Dermis blood vessel endothelial cell (primary cell): ENCODE data around the gene GDPD5. TPM values are rescaled to one million over a fixed set of nuclear protein-coding genes. Genes with fewer than 3 reads are reported as not detected.
A peak's percentile ranks its signal among the peaks of the same experiment; 100 is the strongest.

Source experiments
- DNase-seq: peaks from one replicate; pipeline ENCODE4 v3.0.0; 2010
- total RNA-seq: library from RNA; depleted of rRNA; stranded (reverse); fragments of >200 nt; gene quantifications from 2 replicates; pipeline ENCODE4 v1.2.3, GENCODE V29; 2014

GDPD5 gene
- total RNA-seq, 1 donor from 2014 or later = 37.4 TPM

DNA sequence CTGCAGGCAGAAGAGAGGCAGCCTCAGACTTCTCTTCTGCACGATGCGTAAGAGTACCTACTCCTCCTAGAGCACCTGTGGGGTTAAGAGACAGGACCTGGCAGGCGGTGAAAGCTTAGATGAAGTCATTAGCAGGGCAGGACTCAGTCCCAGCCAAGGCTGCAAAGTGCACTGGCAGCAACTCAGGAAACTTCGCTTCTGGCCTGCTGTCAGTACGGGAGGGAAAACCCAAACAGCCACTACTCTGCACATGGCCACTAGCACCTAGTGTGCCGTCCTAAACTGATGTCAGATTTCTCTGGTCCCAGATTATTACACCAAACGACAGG is 84.0 kb downstream of the GDPD5 start:
- no peak for DNase-seq

DNA sequence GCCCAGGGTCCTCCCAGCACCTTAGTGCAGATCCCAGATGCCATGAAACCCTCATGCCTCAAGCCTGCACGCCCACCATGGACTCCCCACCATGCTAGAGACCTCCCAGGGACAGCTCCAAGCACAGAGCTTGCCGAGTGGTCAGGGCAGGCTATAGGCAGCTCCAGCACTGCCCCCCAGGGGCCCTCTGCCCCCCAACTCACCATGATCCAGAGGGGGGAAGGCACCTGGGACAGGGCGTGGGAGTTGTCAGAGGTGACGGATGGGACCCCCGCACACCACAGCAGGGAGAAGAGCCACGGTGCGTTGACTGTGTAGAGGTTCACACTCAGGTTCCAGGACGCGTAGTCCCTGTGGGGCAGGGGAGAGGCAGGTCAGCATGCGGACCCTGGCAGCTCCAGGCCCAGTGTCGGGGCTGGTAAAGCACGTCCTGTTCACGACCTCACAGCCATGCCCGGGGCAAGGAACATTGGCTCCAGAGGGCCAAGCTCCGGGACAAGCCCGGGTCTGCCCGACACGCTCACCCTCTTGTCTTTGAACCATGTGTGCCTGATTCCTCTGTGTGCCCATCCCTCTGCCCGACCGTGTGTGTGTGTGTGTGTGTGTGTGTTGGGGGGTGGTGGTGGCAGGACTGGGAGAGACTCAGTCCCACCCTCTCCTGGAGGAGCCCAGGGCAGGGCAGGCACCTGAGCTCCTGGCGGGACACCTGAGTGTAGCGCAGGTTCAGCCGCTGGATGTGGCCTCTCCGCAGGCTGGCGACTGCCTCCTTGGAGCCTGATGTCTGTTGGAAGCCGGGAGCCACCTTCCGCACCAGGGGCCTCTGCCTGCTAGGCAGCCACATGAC is 84.6 kb downstream of the GDPD5 start:
- DNase-seq = no peak

DNA sequence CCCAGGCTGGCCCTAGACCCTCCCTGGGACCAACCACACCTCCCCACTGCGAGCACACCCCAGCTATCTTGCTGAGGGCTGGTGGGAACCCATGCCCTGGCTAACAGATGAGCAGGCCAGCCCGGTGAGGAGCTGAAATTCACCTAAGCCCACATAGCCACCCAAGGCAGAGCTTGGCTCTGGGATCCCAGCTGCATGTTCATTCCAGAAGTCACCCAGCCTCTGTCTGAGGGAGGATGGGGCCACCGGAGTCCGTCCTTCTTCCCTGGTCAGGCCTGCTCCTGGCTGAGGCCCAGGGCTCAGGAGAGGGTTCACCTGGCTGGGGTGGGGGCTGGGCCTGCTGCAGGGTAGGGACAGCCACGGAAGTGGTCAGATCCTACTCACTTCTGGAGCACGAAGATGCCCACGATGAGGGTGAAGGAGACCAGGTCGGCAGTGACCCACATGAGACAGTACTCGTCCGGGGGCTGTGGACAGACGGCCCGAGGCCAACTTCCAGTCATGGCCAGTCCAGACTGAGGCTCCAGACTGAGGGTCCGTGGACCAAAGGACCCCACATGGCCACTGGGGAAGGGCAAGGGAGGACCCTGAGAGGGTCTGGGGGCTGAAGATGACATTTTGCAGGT is 86.1 kb downstream of the GDPD5 start:
- no peak for DNase-seq

DNA sequence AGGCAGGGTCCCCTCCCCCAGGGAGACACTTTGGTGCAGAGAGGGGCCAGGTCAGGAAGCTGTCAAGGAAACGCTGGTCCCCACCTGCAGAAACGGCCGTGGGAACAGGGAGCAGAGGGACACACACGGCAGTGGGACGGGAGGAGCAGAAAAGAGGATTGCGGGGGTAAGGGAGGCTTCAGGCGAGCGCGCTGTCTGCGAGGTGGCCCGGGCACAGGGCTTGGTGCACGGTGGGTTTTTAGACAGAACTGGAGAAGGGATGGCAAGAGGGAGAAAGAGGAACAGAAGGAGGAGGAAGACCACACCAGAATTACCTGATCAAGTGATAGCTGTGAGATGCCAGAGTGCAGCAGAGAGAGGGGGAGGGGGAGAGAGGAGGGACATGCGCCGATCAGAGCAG is 86.7 kb downstream of the GDPD5 start:
- DNase-seq = no peak

DNA sequence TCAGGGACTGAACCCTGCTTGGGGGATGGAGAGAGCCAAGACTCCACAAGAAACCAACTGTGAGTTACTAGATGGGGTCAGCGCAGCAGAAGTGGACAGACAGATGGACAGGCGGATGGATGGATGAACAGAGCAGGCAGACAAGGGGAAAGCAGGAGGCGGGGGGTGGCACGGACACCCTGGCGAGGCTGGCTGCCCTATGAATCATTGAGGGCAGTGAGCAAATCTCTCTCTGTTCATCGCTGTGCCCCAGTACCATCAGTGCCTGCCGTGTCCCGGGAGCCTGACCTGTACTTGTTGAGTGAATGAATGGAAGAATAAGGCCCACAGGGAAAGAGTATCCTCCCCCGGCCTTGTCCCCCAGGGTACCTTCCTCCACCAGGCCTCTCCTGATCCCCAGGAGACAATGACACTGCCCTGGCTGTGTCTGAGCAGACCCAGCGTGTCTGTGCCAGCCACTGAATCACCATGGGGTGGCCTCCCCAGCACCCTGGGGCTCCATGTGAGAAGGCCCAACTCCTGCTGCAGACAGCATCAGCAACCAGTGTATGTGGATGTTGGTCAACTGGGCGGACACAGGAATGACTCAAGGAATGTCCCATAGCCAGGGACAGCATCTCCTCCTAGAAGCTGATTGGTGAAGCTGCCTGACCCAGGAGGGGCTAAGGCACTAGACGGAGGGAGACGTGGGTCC is 87.6 kb downstream of the GDPD5 start:
- no peak for DNase-seq

DNA sequence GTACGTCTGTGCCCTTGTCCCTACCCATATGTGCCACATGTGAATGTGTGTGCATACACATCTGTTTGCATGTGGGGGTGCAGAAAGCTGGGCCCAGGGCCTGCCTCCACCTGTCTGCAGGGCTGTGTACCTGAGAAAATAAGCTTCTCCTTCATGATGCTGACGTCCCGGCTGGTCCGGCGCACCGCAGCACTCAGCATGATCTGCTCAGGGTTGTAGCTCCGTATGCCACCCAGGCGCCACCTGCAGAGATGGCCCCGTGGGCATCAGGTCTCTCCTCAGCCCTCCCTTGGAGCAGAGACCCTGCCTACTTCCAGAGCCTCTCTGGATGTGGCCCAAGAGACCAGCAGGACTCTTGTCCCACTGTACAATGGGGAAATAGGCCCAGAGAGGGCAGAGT is 88.9 kb downstream of the GDPD5 start:
- DNase-seq = no peak

DNA sequence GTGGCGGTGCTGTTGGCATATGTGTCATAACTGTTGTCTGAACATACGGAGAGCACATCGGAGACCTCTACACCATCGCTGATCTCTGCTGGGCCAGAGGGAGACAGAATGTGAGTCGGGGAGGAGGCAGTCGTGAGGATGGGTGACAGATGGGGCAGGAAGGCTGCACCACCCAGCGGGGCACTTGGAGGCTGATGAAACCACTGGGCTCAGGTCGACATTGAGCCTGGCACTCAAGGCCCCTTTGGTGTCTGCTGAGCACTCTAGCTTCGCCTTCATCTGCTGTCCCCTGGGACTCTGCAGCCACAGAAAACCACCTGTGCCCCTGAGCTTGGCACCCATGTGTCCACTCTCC is 90.2 kb downstream of the GDPD5 start:
- DNase-seq = no peak

DNA sequence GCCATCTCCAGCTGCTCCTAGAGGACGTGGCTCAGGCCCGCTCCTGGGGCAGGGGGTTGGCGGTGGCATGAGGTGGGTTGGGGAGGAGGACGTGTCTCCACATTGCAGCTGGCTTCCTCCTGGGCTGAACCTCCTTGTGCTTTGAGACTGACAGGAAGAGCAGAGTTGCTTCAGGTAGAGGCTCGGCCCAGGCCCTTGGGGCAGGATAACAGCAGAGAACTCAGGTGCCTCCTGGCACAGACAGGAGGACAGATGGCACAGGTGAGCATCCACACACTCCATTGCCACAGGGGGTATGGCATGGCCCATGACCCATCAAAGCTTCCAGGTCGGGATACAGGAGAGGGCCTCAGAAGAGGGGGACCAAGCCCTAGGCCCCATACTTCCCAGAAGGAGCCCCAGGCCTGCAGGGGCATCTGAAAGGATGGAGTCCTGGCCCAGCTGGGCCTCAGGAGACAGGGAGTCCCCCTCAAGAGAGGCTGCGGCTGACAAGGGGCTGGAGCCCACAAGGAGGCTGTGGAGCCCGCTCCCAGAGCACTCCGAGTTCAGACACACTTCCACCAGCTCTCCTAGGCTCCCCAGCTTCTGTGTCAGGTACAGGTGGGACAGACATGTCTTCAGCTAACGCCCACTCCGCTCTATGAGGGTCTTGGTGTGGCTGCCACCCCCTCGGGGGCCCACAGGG is 90.7 kb downstream of the GDPD5 start:
- DNase-seq = no peak

DNA sequence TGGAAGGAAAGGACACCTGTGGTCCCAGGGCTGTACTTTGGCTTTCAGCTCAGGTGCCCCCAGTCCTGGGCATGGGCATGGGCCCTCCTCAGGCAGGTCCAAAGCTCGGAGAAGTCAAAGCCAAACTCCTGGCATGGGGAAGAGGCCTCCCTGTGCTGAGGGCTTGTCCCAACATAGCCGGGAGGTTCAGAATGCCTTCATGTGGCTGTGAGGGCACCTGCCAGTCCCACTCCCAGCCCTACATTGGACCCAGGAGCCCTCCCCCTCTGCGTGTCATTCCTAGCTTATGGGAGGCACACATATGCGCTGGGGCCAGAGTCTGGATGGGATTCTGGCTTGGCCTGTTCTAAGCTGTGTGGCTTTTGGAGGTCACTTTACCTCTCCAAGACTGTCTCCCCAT is 91.7 kb downstream of the GDPD5 start:
- no peak for DNase-seq

DNA sequence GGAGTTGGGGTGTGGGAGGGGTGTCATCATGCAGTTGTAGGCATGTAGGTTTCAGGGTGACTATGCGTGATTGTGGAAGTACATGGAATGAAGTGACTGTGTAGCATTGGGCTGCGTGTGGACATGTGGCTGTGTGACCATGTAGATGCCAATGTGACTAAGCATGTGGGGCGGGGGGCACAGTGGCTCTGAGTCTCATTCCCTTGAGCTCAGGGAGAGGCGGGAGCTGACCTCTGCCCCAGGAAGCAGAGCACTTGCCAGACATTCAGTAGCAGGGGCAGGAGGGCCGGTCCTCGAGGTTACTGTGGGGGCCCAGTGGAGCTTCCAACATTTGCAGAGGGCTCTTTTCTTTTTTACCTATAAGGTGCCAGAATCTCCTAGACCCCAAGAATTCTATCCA is 92.3 kb downstream of the GDPD5 start:
- no peak for DNase-seq

DNA sequence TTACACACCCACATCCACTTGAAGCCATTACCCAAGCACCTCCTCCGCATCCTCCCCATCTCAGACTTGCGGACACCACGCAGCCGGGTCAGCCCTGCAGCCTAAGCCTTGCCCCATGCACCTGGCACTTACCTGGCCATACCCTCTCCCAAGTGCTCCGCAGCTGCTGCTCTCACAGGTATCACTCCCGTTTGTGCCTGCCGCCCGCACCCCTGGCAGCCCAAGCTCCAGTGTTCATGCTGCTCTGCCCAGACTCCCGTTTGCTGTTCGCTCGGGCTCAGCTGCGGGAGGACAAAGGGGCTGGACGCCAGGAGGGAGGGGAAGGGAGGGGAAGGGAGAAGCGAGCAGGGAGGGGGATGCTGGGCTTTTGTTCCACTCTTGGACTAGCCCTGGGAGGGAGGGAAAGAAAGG is 92.8 kb downstream of the GDPD5 start, which contains the start of gene KLHL35:
Gene KLHL35, minus strand, starts transcription at position 293 of the 411 bp plus-strand sequence. CDS start 2,574 bp downstream, outside the sequence.
- no peak for DNase-seq

DNA sequence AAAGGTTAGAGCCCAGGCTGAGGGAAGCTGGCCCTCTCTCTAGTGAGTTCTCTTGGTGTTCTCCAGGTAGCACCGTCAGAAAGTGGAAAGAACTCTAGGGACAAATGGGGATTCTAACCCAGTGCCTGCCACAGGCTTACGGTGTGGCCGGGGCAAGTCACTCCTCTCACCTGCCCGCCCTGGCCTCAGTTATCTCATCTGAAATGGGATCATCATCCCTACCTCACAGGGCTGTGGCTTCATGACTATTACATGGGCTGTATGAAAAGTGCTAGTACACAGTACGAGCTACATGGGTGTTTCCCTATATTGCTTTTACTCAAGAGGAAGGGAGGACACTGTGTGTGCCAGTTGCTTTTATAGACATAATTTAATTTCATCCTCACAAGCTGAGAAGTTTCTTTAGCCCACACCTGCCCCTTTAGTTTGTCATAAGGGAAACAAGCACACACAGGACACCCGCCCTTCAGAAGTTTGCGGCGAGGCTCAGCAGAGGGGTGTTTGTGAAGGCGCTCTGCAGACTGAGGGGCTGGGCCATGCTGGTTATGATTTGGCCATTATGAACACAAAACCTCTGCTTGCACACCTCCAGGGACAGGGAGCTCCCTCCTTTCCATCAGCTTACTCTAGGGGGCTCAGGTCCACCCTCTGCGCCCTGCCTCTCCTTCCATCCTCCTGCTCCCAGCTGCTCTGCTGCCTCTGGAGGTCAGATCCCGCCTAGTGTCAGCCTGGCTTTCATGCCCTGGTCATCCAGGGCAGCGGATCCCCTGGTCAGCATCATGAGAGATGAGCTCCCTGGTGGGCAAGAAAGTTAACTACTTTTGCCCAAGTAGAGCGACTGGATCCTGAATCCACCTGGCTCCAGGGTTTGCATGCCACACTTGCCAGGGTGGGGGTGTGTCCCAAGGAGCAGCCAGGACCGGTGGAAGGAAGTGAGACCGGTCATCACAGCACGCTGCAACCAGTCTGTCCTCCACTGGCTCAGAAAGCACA is 93.9 kb downstream of the GDPD5 start:
- peak; percentile 21 for DNase-seq

DNA sequence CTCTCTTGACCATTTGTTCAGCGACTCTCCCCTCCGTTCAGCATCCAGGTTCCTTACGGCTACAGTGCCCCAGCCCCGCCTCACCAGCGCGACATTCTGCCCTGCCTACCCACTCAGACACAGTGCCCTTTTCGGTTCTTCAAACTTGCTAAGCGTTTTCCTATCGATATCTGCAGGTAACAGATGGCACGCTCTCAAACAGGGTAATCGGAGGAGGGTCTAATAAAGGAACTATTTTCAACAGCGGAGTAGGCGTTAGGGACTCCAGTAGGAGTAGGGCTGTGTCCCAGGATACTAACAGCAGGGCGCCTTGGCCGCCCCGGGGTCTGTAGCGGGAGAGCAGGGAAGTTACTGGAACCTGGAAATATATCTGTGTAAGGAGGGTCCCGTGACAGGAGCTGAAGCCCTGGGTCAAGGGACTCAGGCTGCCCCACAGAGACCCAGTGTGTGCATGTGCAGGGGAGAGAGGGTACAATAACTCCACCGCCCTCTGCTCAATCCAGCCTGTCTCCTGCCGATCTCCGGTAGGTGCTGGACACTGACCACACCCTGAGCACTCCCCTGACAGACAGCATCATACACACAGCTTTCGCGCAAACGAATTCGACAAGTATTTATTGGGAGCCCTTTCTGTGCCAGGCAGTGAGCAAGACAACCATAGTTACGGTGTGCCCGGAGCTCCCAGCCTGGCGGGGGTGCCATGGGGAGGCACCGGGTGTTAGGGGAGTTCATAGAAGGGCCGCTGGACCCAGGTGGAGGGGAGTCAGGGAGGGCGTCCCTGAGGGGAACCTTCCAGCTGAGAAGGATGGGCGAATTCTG is 94.8 kb downstream of the GDPD5 start:
- no peak for DNase-seq

DNA sequence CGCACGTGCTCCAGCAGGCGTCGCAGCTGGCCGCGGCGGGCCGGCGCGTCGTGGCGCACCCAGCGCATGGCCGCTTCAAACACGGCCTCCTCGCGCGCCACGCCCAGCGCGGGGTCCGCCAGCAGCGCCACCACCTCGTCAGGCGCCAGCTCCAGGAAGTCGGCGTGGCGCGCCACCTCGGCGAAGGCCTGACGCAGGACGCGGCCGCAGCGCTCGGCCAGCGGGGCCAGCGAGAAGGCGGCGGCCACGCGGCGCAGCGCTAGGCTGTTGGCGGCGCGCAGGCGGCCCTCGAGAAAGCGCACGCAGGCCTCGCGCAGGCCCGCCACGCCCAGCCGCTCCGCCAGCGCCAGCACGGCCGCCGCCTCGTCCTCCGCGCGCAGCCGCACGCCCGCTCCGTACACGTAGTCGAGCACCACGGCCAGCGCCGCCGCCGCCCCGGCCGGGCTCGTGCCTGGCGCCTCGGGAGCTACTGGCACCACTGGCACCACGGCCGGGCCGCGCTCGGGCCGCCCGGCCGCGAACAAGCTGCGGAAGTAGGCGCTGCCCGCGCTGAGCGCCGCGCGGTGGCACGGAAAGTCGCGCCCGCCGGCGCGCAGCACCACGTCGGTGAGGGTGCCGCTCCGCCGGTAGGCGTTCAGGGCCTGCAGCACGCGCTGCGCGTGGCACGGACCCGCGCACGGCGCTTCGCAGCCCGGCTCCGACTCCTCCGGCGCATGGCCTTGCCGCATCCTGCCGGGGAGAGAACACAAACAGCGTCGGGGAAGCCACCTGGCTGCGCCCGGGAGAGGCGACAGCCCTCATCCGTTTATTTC is 95.6 kb downstream of the GDPD5 start:
- DNase-seq = peak; percentile 76

DNA sequence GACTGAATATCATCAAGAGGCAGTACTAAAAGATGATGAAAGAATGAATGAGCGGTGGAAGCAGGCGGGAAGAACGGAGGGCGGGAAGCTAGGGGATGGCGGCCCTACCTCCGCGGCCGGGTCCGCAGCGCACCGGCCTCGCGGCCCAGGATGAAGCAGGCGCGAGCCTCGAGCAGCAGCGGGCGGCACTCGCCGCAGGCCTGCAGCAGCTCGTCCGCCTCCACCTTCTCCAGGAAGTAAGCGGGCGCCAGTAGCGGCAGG is 96.2 kb downstream of the GDPD5 start:
- no peak for DNase-seq

DNA sequence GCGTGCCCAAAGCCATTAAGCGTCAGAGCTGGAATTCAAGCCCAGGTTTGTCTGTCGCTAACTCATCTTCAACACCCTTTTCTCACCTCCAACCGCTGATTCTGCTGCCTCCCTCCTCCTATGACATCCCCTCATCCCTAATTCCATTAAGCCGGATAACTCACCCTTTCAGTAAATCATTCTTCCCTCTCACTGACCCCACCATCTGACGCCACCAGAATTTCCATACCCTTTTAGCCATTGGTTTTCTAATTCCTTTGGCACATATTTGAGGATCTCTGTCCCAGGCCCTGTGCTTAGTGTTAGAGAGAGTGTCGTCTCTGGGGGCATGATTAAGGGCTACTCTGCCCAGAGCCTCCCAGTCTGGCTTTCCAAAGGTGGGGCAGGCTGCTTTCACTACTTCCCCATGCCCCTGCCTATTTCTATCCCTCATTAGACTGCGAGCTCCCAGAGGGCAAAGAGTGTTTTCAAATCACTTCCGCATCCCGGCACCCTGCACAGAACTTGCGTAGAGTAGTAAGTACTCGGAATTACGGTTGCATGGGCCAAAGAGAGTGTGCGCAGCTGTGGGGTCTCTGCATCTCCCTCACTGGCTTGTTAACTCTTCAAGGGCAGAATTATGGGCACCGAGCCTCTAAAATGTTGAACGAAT is 96.6 kb downstream of the GDPD5 start:
- no peak for DNase-seq

DNA sequence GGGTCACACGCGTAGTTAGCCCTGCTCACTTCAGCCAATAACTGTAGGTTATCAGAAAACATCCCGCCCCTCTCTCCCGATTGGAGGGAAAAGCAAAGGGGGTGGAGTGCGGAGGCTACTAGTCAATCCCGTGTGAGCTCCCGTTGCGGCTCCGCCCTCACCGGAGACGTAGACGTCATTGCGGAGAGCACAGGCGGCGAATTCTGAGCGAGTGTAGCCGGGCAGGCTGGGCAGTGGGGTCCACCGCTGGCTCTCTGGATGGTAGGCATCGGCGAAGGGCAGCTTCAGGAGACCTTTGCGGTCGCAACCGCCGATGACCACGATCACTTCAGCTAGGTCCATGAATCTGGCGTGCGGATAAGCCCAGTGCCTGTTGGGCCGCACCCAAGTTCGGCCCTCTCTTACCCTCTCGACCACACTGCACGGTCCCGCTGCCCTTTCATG is 97.4 kb downstream of the GDPD5 start:
- peak; percentile 96 for DNase-seq

DNA sequence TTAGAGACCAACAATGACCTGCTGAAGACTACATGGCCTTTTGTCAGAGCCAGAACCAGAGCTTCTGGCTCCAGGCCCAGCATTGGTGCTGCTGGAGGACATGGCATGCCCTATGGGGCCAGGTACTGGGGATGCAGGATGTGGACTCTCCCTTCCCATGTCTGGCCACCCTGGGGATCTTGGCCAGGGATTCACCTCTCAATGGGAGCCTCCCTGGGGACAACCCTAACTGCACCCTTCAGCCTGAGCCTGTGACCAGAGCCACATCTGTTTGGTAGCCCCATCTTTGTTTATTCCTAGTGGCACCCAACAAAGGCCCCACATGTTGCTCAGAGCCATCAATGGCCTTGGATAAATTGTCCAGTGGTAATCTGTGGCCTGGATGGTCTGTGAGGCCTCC is 98.6 kb downstream of the GDPD5 start:
- DNase-seq = no peak

DNA sequence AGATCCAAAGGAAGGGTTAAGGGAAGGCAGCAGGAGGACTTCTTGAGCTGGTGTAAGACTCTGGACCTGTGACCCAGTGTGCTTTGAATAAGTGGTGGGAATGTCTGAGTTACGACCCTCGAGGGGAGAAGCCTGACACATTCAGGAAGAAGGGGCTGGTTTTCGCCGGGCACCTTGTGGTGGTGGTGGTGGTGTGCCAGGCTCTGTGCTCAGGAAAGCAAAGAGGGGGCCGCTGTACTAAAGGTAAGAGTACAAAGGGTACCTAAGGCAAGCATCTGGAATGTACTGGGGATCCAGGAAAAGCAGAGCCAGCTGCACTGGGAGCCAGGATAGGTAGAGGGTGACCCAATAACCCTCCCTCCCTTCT is 99.0 kb downstream of the GDPD5 start:
- DNase-seq = no peak

DNA sequence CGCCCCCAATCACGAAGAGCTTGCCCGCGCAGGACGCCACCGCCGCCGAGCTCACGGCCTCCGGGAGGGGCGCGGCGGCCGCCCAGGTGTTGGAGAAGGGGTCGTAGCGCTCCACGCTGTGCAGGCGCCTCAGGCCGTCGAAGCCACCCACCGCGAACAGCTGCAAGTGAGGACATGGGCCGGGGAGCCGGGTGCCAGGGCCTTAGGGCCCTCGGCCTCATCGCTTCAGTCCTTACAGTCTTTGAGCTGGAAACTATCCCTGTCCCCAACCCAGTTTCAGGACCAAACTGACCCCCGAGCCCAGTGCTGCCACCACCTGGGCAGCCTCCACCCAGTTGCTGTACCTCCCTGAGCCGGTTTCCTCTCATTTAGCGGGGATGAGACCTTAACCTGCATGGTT is 100.3 kb downstream of the GDPD5 start:
- DNase-seq = peak; percentile 32
